Midbrain (tissue), 1 donor: ENCODE results near the gene NAA25.
"Not testable (repeated sequence)": the region's sequence is repeated elsewhere in the genome, so short reads cannot be mapped to it uniquely, and the experiment has no call there.

ENCODE experiments used
- DNase-seq: peaks from one replicate; lab custom pipeline; 2025; lab: John Stamatoyannopoulos, UW

Gene NAA25

GRCh38 chr12:112116232-112117060, 7.9 kb upstream of the NAA25 start:
- DNase-seq: peak; percentile 90

- no peak for DNase-seq
Measured at GRCh38 chr12:112115259-112116045, 6.9 kb upstream of the NAA25 start.

GRCh38 chr12:112112409-112113133, 4.0 kb upstream of the NAA25 start:
- DNase-seq: no peak

- DNase-seq: no peak
Measured at GRCh38 chr12:112111931-112112330, 3.3 kb upstream of the NAA25 start.

DNA sequence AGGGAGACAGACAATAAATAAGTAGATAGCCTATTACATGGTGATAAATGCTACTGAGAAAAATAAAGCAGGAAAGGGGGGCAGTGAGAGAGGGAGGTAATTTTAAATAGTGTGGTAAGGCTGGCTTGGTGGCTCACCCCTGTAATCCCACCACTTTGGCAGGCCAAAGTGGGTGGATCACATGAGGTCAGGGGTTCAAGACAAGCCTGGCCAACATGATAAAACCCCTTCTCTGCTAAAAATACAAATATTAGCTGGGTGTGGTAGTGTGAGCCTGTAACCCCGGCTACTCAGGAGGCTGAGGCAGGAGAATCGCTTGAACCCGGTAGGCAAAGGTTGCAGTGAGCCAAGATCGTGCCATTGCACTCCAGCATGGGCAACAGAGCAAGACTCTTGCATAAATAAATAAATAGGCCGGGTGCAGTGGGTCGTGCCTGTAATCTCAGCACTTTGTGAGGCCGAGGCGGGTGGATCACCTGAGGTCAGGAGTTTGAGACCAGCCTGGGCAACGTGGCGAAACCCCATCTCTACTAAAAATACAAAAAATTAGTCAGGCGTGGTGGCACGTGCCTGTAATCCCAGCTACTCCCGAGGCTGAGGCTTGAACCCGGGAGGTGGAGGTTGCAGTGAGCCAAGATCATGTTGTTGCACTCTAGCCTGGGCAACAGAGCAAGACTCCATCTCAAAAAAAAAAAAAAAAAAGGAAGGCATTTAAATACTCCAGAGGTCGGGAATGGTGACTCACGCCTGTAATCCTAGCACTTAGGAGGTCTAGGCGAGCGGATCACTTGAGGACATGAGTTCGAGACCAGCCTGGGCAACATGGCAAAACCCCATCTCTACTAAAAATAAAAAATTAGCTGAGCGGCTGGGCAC, 2.4 kb upstream of the NAA25 start:
- not testable (repeated sequence) for DNase-seq

- DNase-seq: no peak
Measured at GRCh38 chr12:112107306-112108201, 1.0 kb downstream of the NAA25 start.

GRCh38 chr12:112105891-112106290, 2.7 kb downstream of the NAA25 start:
- DNase-seq: no peak

- DNase-seq: no peak
Measured at GRCh38 chr12:112103758-112104503, 4.7 kb downstream of the NAA25 start.

DNA sequence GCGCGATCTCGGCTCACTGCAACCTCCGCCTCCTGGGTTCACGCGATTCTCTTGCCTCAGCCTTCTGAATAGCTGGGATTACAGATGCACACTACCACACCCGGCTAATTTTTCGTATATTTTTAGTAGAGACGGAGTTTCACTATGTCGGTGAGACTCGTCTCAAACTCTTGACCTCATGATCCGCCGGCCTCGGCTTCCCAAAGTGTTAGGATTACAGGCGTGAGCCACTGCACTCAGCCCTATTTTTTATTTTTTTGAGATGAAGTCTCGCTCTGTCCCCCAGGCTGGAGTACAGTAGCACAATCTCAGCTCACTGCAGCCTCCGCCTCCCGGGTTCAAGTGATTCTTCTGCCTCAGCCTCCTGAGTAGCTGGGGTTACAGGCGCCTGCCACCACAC, 5.8 kb downstream of the NAA25 start:
- not testable (repeated sequence) for DNase-seq

- DNase-seq: no peak
Measured at GRCh38 chr12:112102127-112102526, 6.5 kb downstream of the NAA25 start.

DNA sequence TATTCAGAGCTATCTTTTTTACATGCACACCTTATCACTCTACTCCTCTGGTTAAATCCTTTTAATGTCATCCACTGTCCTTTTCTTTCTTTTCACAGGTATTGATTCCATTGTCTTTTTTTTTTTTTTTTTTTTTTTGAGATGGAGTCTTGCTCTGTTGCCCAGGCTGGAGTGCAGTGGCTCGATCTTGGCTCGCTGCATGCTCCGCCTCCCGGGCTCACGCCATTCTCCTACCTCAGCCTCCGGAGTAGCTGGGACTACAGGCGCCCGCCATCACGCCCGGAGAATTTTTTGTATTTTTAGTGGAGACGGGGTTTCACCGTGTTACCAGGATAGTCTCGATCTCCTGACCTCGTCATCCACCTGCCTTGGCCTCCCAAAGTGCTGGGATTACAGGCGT, 8.1 kb downstream of the NAA25 start:
- not testable (repeated sequence) for DNase-seq

GRCh38 chr12:112097641-112098040, 10.9 kb downstream of the NAA25 start:
- DNase-seq: no peak

DNA sequence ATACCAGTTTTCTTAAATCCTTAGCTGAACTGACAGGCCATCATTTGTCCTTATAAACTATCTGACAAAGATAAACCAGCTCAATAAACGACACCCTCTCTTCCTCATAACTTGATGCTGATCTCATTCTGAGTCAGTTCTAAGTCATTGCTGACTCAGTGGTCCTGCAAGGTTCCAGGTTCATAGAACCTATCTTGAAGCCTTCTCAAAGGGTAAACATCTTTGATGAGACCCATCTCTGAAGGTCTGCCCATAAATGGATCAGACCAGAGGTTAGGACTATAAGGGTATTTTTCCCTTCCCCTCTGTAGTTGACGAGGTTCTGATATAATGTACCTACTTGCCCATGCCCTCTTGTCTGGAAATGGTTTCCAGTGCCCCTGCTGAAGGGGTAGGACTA, 11.9 kb downstream of the NAA25 start:
- DNase-seq: no peak

DNA sequence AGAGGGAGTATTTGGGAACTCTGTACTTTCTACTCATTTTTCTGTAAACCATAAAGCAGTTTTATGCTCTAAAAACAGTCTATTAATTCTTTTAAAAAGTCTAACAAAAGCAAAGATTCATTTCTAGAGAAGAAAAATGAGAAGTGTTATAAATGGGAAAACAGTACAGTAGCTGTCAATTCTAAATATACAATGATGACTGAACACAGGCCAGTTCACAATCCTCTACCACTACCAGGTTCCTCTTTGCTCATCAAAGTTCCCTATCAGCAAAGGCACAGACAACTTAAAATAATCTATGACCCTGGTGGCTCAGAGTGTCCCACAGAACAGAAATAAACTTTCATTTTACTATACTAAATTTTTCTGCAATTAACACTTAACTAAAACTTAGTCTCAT, 12.5 kb downstream of the NAA25 start:
- DNase-seq: no peak

DNA sequence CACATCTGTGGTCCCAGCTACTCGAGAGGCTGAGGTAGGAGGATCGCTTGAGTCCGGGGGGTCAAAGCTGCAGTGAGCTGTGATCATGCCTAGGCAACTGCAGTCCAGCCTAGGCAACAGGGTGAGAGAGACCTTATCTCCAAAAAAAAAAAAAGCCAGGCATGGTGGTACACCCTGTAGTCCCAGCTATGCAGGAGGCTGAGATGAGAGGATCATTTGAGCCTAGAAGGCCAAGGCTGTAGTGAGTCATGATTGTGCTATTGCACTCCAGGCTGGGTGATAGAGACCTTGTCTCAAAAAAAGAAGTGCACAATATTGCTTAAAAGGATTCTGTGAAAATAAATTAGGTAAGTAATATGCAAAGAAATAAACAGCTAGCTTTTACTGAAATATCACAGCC, 17.0 kb downstream of the NAA25 start:
- DNase-seq: no peak

GRCh38 chr12:112087851-112088250, 20.7 kb downstream of the NAA25 start:
- no peak for DNase-seq

DNA sequence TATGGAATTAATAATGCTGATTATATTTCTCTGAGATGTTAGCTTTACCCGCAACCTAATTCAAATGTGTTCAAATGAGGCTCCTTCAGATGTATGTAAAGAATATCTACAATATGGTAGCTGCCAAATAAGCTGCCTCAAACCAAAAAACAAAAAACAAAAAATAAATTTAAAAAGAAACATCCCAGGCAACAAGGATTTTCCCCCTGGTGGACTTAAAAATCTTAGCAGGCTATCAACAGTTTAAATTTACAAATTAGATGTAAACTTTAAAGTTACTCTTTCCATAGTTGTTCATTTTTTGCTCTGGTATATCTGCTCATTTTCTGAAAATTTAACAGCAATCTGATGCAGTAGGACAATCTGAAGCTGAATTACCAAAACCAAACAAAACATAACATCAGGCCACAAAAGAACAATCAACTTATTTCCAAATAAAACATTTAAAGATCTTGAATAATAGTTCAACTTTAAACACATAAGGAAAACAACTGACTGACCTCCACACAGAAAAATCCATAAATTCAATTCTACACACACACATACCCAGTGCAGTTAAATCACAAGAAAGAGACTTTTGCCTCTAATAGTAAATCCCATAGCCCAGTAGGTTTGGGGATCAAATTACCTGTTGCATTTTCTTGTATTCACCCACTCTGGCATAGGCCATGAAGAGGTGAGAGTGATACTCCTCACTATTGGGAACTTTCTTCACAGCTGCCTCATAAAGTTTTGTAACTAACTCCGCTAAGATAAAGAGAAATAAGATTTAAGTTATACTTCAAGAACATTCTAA, 21.3 kb downstream of the NAA25 start:
- no peak for DNase-seq

- DNase-seq: no peak
Measured at GRCh38 chr12:112066566-112066965, 42.0 kb downstream of the NAA25 start.

DNA sequence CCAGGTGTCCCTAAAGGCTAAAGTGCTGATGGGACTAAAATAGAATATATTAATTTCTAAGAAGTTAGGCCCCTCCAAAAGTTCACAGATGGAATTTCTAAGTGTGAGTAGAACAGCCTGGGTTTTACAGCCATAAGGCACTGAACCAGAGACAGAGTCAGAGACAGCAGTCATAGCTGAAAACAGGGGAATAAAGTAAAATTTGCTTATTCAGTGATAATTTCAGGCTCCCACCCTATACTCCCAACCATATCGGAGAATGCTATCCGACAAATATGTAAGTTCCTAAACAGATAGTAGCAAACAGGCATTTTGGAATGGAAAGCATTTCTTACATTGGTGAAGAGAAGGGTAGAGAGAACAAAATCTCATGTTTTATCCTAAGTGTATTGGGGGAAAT, 45.3 kb downstream of the NAA25 start:
- no peak for DNase-seq
